22Rv1 (cell line): ENCODE data around the gene WASF1.
"Not testable (repeated sequence)": the region's sequence is repeated elsewhere in the genome, so short reads cannot be mapped to it uniquely, and the experiment has no call there.

Experiments
- ZFX ChIP-seq: fragments of 450-650 bp; IDR thresholded peaks from 2 replicates; pipeline ENCODE4 v1.6.1; 2017; ENCODE audit warnings: antibody characterized with exemption, borderline replicate concordance
- TF ChIP-seq, protein P1 (sequence below): fragments of 450-650 bp; IDR thresholded peaks from 2 replicates; pipeline ENCODE4 v1.5.1; 2017; ENCODE audit warnings: mild to moderate bottlenecking

DNA sequence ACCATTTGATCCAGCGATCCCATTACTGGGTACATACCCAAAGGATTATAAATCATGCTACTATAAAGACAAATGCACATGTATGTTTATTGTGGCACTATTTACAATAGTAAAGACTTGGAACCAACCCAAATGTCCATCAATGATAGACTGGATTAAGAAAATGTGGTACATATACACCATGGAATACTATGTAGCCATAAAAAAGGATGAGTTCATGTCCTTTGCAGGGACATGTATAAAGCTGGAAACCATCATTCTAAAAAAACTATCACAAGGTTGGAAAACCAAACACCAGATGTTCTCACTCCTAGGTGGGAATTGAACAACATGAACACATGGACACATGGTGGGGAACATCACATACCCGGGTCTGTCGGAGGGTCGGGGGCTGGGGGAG lies 57.8 kb downstream of the WASF1 start:
- TF ChIP-seq, protein P1, sequence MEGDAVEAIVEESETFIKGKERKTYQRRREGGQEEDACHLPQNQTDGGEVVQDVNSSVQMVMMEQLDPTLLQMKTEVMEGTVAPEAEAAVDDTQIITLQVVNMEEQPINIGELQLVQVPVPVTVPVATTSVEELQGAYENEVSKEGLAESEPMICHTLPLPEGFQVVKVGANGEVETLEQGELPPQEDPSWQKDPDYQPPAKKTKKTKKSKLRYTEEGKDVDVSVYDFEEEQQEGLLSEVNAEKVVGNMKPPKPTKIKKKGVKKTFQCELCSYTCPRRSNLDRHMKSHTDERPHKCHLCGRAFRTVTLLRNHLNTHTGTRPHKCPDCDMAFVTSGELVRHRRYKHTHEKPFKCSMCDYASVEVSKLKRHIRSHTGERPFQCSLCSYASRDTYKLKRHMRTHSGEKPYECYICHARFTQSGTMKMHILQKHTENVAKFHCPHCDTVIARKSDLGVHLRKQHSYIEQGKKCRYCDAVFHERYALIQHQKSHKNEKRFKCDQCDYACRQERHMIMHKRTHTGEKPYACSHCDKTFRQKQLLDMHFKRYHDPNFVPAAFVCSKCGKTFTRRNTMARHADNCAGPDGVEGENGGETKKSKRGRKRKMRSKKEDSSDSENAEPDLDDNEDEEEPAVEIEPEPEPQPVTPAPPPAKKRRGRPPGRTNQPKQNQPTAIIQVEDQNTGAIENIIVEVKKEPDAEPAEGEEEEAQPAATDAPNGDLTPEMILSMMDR, result not testable (repeated sequence)
- not testable (repeated sequence) for TF ChIP-seq ZFX
